Activated naive CD4-positive, alpha-beta T cell treated with Interleukin-2 at 50 U/mL for 16 hours (primary cell): ENCODE results near the gene SLC22A23.
"Not testable (repeated sequence)": the region's sequence is repeated elsewhere in the genome, so short reads cannot be mapped to it uniquely, and the experiment has no call there.

Experiments
- DNase-seq: peaks from one replicate; pipeline ENCODE4 v3.0.0-alpha.2; 2020

The SLC22A23 gene

DNA sequence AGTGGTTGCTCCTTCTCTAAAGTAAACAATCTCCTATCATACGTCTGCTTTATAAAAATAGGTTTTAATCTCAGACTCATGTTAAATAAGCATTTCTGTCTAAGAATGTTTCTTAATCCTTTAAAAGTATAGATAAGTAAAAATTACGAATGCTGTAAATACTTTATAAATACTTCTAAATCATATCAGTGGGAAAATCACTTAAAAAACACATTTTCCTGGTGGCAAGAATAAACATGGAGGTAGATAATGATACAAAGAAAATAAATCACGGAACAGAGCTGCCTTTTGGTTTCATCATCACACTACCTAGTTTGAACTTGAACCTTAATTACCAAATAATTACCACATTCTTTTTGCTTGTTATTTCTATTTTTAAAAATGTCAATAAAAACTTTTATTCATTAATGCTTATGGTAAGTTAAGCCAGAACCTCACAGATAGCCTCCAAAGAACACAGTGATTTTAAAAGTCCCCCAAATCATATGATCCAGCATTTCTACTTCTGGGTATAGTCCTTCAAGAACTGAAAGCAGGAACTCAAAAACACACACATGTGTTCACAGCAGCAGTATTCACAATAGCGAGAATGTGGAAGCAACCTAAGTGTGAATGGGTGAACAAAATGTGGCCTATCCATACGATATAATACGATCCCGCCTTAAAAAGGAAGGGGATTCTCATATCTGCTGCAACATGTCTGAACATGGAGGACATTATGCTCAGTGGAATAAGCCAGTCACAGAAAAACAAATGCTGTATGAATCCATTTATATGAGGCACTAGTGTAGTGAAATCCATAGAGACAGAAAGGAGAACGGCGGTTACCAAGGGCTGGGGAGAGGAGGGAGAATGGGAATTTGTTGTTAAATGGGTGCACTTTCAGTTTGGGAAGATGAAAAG is 72.4 kb downstream of the SLC22A23 start:
- DNase-seq: no peak

GRCh38 chr6:3383525-3383924 is 73.3 kb downstream of the SLC22A23 start:
- no peak for DNase-seq

GRCh38 chr6:3382326-3383279 is 74.2 kb downstream of the SLC22A23 start:
- no peak for DNase-seq

DNA sequence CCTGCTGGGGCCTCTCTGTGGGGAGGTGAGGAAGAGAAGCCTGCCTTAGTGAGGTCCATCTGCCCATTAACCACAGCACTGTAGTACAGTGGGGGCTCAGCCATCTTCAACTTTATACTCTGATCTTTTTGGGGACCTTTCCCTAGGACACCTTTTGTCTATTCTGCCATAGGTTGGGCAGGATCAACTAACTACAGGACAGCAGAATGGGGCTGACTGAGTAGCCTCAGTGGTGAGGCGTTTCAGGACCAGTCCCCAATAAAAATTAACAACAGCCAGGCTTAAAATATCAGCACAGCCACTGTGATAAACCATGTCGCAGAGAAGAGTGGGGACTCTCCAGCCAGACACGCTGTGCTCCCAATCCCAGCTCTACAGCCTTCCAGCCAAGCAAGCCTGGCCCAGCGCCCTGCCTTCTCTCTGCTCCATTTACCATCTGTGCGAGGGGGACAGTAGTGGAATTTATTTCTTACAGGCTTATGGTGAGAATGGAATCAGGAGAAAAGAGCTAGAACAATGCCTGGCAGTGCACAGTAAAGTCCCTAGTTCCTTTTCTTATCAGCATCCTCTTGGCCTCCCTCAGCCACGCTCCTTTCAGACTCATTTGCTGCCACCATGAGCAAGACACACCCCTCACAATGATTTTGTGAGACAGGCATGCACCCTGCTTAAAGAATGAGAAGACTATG is 75.5 kb downstream of the SLC22A23 start:
- no peak for DNase-seq

GRCh38 chr6:3380344-3381232 is 76.3 kb downstream of the SLC22A23 start:
- no peak for DNase-seq

DNA sequence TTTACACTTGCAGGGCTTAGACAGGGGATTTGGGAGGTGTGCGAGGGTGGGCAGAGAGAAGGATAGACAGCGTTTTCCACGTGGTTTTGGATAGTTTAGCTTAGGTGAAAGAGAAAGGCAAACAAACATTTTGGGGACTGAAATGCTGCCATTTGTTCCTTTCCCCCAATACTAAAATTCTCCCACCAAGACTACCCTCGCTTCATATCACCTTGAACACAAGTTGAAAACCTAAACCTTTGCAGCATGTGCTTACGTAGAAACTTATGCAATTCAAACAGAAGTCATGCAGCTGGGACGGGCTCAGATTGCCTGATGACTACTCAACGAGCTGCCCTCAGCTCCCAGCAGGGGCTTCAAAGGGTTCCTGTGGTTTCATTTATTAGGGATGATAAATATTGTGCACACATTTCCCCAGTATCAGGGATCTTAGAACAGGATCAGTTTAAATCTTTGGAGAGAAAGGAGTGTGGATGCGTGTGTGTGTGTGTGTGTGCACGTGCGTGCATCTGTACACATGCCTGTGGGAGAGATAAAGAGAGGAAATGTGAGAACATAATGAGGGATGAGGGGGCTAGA is 77.3 kb downstream of the SLC22A23 start:
- DNase-seq: no peak

DNA sequence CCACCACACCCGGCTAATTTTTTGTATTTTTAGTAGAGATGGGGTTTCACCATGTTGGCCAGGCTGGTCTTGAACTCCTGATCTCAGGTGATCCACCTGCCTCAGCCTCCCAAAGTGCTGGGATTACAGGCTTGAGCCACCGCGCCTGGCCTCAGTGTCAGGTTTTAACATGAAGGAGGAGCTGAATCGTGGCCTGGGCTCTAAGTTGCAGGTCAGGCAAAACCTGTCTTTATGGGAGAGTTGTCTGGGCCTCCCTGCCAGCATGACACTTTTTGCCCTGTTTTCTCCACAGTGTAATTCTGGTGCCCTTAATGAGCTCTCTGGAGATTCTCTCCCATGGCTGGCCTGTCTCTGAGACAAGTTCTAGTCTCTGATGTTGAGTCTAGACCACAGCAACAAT is 78.0 kb downstream of the SLC22A23 start:
- not testable (repeated sequence) for DNase-seq

- not testable (repeated sequence) for DNase-seq
These were observed 78.5 kb downstream of the SLC22A23 start for GRCh38 chr6:3378398-3378782.

DNA sequence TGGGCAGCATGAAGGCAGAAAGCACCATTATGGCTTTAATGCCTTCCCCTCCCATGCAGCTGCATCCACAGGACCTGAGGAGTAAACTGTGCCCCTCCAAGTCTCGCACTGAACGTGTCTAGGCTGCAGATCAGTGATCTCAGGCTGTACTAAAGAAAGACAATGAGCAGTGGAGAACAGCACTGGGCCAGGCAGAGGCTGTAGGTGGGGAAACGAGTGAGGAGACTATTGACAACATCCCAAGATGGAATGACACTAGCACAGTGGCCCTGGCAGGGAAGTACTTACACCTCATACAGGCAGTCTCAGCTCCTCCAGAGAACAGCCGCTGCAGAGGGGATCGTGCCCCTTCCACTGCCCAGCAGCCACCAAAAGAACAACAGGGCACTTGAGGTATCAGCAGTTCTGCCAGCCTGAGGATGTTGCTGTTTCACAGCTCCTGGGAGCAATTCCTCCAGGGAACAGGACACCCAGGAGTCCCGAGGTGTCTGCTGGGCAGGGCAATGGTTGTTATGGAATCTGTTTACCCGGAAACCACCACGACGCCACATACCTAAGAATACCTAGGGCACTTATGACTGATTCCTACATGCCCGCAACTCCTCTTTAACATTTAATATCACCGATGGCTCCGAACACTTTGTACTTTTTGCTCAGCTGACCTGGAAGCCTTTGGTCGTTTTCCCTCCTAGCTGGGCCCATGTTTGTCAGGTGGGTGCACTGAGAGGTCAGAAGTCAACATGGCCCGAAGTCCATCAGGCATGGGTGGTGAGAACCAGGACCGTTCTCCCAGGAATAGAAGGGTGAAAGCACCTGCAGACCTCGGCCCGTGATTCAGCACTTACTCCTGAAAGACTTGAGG is 79.1 kb downstream of the SLC22A23 start:
- DNase-seq: no peak

DNA sequence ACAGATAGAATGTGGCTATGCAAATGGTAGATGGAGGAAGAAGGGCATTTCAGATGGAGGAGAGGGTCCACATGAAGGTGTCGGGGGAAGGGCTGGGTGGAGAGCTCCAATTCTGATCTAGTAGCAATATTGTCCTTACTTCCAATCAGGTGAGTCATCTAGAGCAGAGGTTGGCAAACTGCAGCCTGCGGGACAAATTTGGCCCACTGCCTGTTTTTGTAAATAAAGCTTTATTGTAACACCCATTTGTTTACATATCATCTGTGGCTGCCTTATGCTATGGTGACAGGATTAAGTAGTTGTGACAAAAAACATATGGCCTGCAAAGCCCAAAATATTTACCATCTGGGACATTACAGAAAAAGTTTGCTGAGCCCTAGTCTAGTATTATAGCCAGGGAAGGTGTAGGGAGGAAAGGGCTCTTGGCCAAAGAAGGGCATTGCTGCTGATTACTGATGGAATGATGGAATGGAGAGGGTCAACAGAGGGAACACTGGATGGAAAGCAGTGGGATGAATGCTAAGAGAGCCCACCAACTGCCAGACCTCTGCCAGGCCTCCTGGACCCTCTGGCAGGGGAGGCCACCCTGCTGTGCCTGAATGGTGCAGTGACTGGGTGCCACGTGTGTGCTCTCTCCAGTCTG is 79.8 kb downstream of the SLC22A23 start:
- no peak for DNase-seq

DNA sequence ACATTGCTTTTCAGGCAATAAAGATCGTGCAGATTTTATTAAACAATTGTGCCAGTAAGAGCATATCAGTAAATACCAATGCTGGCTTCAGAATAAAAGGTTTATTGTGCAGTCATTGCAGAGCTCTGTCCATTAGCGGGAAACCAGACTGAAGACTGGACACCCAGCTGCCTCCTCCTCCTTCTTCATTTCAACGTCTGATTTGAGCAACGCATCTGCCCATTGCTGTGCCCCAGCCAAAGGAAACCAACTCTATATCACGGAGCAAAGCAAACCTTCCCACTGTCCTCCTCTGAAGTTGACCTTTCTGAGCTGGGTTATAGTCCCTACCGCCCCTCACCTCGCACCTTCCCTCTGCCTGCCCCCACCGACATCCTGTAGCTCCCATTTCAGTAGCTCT is 80.8 kb downstream of the SLC22A23 start:
- no peak for DNase-seq

GRCh38 chr6:3373597-3374203 is 83.2 kb downstream of the SLC22A23 start:
- DNase-seq: no peak

DNA sequence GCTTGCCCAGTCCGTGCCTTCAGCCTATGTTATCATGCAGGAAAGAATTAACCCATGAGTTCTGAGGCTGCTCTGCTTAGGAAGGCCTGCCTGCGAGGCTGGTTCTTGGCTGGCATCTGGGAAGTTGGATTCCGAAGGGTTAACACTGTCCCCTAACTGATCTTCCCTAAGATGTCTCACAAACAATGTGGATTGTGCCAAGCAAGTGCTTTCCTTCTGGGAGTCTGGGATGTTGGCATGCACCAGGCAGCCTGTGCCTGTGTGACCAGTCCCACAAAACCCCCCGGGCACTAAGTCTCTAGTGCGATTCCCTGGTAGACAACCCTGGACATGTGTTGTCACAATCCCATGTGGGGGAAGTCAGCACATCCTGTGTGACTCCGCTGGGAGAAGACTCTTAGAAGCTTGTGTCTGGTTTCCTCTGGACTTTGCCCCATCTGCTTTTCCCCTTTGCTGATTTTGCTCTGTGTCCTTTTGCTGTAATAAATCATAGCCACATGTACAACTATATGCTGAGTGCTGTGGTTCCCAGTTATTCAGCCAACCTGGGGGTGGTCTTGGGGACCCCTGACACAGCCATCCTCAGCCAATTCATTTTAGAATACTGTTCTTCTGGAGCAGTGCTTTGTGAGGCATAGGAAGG is 83.8 kb downstream of the SLC22A23 start:
- no peak for DNase-seq

DNA sequence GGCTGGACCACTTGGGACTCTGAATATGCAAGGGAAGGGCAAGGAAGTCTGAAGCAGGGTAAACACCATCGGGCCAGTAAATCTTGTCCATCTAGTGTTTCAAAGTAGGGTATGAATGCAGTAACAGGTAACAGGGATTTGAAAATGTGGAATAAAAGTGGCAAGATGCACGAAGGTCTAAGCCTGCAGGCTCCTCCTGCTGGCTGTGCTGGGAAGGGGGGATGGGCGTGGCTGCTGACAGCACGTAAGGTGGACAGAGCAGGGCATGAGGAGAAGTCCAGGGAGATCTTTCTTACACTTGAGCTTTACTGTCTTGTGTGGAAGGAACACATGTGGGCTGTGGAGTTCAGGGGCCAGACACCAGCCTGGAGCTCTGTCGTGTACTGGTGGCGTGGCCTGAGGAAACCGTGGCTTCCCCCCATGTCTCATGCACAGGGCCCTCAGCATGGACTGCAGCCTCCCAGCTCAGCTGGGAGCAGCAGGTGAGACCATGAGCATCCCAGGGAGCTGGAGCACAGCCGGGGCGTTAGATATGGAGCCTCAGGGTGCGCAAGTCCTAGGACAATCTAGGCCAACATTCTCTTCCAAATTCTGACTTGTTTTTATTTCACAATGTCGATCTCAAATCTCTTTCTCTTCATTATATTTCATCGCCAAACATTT is 84.5 kb downstream of the SLC22A23 start:
- no peak for DNase-seq

DNA sequence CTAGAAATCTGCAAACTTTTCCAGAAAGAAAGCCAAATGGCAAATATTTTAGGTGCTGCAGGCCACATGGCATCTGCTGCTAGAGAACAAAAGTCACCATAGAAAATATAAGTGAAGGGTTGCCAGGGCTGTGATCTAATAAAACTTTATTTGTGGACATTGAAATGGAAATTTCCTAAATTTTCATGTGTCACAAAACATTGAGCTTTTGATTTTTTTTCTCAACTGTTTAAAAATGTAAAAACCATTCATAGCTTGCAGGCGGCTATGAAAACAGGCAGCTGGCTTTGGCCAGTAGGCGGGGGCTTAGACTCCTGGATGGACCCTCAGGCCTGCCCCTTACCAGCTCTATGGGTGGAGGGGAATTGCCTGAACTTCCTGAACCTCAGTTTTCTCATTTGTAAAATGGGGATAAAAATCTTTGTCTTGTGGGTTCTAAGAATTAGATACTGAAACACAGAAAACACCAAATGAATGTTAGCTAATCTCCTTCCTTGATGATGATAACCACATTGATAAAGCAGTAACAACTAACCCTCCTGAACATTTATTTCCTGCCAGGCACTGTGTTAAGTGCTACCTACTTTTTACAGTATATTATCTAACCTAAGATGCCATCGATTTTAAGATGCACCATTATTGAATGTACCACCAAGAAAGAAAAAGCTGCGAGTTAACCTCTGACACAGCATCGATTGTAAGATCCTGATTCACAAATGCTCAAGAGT is 85.5 kb downstream of the SLC22A23 start:
- no peak for DNase-seq

DNA sequence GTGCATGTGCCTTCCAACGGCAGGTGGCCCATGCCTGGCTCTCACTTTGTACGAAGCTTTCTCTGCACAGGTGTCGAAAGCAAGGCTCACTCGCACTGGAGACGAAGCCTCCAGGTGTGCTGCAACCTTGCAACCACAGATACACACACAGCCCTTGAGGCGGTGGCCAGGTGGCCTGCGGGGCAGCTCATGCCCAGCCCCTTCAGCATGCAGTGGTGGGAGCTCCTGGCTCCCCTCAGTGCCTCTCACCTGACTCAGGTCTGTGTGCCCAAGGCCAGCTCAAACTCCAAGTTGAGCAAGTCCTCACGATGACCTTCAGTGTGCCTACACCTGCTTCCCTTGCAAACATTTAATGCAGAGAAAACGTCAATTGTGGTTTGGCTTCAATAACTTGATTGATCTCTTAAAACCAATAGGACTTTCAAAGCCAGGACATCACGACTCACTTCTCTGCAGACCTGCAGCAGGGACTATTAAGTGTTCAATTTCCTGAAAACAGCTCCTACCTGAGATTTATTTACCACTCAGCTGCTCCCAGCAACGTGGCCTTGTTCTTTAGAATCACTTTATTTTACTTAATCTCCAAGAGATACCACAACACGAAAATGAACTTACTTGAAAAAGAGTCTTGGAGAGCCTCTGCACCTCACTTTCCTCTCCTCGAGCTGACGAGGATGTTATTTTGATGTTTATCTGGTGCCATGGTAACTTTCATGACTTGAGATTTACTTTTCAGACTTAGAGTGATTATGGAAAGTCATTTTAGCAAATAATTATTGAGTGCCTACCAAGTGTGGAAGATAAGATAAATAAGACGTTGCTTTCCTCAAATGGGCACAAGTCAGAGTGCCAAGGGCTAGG is 86.3 kb downstream of the SLC22A23 start:
- DNase-seq: no peak

DNA sequence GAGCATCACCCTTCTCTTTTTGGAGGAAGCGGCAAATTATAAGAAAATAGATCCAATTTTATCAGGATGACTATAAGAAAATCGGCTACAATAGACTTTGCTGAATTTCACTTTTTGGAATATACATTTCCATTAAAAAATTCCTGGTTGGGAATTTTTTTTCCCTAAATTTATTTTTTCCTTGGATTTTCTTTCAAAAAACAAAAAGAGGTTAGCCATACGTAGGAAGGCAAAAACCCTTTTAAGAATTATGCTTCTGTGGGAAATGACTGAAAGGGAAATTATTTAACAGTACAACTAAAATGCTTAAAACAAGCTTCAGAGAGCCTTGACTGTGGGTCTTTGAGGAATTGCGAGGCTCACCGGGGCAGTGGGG is 86.9 kb downstream of the SLC22A23 start:
- DNase-seq: no peak
